ENCODE results near the gene LAP3.
A peak's percentile ranks its signal among the peaks of the same experiment; 100 is the strongest.
"Not testable (repeated sequence)": the region's sequence is repeated elsewhere in the genome, so short reads cannot be mapped to it uniquely, and the experiment has no call there.

The LAP3 gene

DNA sequence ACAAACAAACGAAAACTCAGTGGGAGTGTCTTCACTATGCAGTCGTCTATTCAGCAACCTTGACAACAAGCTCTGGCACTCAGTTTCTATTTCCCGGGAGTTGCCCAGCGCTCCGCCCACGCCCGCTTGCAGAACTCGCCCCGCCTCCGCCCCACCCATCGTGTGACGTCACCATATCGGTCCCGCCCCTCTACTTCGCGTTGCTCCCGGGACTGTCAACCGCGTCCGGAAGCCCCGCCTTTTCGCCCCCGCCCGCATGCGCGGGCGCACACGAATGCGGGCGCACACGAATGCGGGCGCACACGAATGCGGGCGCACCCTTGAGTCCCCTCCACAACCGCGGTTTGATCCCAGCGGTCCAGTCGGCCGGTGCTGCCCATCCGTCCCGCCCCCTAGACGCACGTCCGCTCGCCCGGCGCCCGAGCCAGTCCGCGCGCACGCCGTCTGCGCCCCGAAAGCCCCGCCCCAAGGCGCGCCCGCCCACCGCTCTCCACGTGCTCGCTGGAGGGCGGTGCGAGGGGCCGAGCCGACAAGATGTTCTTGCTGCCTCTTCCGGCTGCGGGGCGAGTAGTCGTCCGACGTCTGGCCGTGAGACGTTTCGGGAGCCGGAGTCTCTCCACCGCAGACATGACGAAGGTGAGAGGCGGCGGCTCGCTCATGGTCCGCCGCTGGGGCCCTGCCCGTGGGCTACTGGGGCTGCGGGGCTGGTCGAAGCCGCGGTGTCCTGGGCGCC is at the start of gene LAP3:
Gene LAP3, plus strand, starts transcription at position 267 of the 733 bp plus-strand sequence. Its CDS starts 268 bp downstream, at position 535.
- peak; percentile 94 to 100 for DNase-seq (ENCODE audit: low read depth in 2 of 2, low spot score in 1 of 2)

GRCh38 chr4:17528551-17529165 is 48.3 kb upstream of the LAP3 start:
- DNase-seq (ENCODE audit: low read depth in 2 of 2, low spot score in 1 of 2) = no peak

- no peak for DNase-seq (ENCODE audit: low read depth in 2 of 2, low spot score in 1 of 2)
Measured at GRCh38 chr4:17531538-17532285, 45.3 kb upstream of the LAP3 start.

DNA sequence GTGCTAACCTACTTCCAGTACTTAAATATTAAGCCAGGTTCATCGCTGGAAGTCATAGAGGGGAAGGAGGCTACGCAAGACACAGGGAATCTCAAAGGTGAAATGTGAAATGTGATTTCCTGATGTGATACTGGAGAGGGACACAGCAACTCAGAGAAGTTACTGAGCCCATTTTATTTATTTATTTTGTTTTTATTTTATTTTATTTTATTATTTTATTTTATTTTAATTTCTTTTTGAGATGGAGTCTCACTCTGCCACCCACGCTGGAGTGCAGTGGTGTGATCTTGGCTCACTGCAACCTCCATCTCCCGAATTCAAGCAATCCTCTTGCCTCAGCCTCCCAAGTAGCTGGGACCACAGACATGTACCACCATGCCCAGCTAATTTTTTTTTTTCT is 42.3 kb upstream of the LAP3 start:
- DNase-seq (ENCODE audit: low read depth in 2 of 2, low spot score in 1 of 2) = no peak

- no peak for DNase-seq (ENCODE audit: low read depth in 2 of 2, low spot score in 1 of 2)
Measured at GRCh38 chr4:17535242-17535641, 41.8 kb upstream of the LAP3 start.

DNA sequence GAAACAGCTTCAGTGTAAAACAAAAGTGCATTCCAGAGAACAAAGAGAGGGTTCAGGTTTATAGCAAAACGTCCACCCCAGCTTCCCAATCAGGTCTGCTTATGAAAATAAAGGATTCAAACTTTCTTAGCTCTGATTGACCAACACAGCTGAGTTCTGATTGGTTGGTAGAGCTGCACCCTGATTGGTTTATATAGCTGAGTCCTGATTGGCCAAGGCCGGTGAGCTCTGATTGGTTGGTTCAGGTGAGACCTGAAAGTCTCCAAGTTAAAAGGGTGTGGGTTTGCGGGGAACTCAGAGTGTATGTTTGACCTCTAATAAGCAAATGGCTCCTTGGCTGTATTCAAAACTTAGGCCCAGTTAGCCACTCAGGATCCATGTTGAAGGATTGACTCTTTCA is 41.1 kb upstream of the LAP3 start:
- DNase-seq (ENCODE audit: low read depth in 2 of 2, low spot score in 1 of 2) = no peak

GRCh38 chr4:17537060-17537459 is 39.9 kb upstream of the LAP3 start:
- not testable (repeated sequence) for DNase-seq (ENCODE audit: low read depth in 2 of 2, low spot score in 1 of 2)

- DNase-seq (ENCODE audit: low read depth in 2 of 2, low spot score in 1 of 2) = no peak
Measured at GRCh38 chr4:17544205-17544604, 32.8 kb upstream of the LAP3 start.

DNA sequence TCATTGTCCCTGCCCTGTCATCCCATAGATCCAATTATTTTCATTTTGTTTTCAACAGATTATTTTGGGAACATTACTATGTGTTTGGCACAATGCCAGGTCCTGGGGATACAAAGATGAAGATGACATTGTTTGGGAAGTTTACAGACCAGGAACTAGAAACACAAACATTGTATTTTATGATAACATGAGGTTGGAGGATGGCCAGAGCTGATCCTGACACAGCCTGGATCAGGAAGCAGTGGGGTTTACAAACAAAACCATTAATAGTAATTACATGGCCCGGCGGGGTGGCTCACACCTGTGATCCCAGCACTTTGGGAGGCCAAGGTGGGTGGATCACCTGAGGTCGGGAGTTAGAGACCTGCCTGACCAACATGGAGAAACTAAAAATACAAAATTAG is 32.2 kb upstream of the LAP3 start:
- DNase-seq (ENCODE audit: low read depth in 2 of 2, low spot score in 1 of 2) = no peak

- DNase-seq (ENCODE audit: low read depth in 2 of 2, low spot score in 1 of 2) = no peak
Measured at GRCh38 chr4:17545374-17546140, 31.4 kb upstream of the LAP3 start.

GRCh38 chr4:17546222-17546621 is 30.8 kb upstream of the LAP3 start:
- DNase-seq (ENCODE audit: low read depth in 2 of 2, low spot score in 1 of 2) = no peak

- no peak for DNase-seq (ENCODE audit: low read depth in 2 of 2, low spot score in 1 of 2)
Measured at GRCh38 chr4:17546678-17547077, 30.3 kb upstream of the LAP3 start.

GRCh38 chr4:17550549-17550948 is 26.4 kb upstream of the LAP3 start:
- no peak for DNase-seq (ENCODE audit: low read depth in 2 of 2, low spot score in 1 of 2)

DNA sequence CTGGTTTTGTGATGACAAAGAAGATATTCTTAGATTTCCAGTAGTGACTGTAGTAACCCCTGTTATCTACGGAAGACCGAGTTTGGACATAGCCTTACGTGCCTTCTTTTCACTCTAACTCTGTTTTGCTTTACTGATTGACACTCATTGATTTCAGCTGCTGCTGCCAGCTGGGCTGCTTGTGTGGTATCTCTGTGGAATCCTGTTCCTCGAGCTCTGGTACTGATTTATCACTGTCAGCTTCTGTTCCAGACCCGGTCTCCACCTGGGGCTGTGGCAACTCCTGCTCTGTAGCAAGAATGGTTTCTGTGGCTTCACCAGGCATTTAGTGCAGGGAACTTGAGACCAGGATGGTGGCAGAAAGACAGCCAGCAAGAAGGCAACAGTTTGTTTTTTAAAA is 24.6 kb upstream of the LAP3 start:
- no peak for DNase-seq (ENCODE audit: low read depth in 2 of 2, low spot score in 1 of 2)

- no peak for DNase-seq (ENCODE audit: low read depth in 2 of 2, low spot score in 1 of 2)
Measured at GRCh38 chr4:17554568-17554967, 22.4 kb upstream of the LAP3 start.

GRCh38 chr4:17556498-17556897 is 20.5 kb upstream of the LAP3 start:
- no peak for DNase-seq (ENCODE audit: low read depth in 2 of 2, low spot score in 1 of 2)

DNA sequence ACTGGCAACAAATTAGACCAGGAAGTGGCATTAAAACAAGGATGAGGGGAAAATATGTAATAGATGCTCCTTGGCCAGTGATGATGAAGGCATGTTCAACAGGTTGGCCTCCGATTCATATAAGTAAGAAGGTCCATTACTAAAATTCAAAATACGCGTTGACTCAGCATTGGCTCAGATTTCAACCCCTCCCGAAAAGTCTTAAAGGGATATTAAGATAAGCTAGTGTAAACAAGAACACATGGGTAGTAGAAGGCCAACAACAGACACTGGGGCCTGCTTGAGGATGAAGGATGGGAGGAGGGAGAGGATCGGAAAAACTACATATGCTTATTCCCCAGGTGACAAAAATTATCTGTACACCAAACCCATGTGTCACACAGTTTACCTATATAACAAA is 19.1 kb upstream of the LAP3 start:
- no peak for DNase-seq (ENCODE audit: low read depth in 2 of 2, low spot score in 1 of 2)

DNA sequence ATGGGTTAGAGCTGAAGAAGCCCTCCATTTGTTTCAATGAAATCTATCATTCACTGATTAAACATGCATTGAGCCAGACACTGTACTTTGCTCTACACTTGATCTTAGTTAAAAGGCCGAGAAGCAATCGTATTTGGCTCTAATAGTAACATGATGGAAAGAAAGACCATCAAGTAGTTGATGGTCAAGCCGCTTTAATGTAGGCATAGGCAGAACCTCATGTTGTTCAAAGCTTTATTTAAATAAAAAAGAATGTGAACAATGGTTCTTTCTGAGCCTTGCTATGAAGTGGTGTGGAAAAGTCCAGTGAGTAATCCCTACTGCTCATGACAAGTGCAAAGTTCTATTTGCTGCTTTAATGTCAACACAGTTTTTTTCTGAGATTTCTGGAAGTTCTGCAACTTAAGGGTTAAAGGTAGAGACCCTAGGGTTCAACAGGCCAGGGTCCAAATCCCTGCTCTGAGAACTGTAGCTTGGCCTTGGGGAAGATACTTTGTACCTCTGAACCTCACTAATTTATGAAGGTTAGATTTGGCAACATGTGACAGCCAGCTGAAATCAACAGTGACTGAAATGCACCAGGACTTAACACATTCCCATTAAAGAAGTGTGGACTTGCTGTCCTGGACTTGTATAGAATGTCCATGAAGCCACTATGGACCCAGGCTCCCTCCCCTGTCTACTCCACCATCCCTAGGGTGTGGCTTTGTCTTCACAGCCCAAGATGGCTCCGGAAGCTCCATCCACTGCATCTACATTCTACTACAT is 17.9 kb upstream of the LAP3 start:
- no peak for DNase-seq (ENCODE audit: low read depth in 2 of 2, low spot score in 1 of 2)

- DNase-seq (ENCODE audit: low read depth in 2 of 2, low spot score in 1 of 2) = no peak
Measured at GRCh38 chr4:17559709-17560048, 17.3 kb upstream of the LAP3 start.

DNA sequence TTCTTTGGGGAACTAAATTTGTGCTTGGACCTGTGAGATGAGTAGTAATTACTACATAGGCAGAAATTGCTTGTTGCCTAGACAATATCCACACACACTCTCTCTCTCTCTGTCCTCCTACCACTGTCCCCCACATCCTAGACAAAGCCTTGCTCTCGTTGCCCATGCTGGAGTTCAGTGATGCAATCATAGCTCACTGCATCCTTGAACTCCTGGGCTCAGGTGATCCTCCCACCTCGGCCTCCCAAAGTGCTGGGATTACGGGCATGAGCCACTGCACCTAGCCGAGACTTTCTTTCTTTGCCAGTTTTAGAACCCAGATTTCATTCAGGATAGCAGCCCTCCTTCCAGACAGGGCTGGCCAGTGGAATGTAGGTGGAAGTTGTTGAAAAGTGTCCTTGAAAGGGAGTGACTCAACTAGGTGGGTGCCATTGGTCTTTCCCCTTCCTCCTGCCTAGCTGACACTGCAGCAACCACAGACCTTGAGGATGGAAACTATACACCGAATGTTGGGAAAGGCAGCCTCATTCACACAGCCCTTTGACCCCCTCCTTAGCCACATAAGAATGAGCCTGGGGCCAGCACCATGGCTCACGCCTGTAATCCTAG is 16.8 kb upstream of the LAP3 start:
- DNase-seq (ENCODE audit: low read depth in 2 of 2, low spot score in 1 of 2) = no peak
